ENCODE data around the gene PRDM16.

The PRDM16 gene

DNA sequence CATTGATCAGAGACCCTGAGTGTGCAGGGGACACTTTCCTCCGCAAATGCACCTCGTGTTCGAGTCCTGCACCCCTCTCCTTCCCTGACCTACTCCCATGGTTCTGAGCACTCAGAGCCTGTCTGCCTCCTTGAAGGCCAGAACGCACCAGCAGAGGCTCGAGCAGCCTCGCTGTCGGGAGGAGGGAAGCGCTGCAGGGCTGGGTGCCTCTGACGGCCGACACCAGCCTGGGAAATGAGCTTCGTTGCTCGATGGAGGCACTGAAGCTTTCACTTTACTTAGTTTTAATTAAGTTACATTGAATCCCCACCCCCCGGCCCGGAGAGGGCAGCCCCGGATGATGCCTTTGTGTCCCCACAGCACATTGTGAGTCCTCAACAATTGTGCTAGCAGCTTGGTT is 229.2 kb downstream of the PRDM16 start:
- no peak for DNase-seq (ENCODE audit: low read depth, low spot score)

GRCh38 chr1:3304246-3304645 is 235.2 kb downstream of the PRDM16 start:
- no peak for DNase-seq (ENCODE audit: low read depth, low spot score)

DNA sequence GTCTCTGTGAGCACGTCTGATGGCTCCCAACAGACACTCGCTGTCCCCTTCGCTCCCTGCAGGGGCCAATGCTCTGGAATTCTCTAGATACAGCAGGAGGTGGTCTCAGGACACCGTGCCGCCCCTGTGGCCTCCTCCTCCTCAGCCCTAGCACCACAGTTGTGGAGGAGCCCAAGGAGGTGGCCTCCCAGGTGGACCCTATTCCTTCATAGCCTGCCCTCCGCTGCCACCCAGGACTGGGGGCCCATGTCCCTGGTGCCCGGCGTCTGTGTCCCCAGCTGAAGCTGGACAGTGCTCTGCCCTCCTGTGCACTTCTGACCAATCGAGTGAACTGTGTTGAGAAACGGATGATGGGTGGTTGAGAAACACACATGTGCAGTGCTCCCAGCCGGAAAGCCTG is 235.7 kb downstream of the PRDM16 start:
- DNase-seq (ENCODE audit: low read depth, low spot score), result no peak

GRCh38 chr1:3305156-3305555 is 236.2 kb downstream of the PRDM16 start:
- DNase-seq (ENCODE audit: low read depth, low spot score), result no peak

DNA sequence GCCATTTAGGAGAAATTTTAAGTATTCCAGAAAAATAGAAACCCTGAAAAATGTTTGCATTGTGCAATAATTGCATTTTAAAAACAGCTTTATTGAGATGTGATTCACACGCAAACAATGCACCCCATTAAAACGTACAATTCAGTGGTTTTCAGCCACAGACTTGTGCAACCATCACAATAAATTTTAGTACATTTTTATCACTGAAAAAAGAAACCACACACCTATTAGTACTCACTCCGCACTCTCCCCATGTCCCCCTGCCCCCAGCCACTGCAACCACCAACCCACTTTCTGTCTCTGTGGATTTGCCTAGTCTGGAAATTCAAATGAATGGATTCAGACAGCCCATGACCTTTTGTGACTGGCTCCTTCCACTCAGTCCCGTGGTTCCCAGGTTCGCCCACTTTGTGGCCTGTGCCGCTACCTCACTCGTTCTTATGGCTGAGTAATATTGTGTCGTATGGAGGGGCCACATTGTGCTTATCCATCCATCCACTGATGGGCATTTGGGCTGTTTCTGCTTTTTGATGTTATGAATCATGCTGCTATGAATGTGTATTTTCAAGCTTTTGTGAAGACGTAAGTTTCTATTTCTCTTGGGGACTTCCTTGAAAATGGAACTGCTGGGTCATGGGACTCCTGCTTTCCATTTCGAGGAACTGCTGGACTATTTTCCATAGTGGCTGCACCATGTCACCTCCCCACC is 237.7 kb downstream of the PRDM16 start:
- no peak for DNase-seq (ENCODE audit: low read depth, low spot score)

DNA sequence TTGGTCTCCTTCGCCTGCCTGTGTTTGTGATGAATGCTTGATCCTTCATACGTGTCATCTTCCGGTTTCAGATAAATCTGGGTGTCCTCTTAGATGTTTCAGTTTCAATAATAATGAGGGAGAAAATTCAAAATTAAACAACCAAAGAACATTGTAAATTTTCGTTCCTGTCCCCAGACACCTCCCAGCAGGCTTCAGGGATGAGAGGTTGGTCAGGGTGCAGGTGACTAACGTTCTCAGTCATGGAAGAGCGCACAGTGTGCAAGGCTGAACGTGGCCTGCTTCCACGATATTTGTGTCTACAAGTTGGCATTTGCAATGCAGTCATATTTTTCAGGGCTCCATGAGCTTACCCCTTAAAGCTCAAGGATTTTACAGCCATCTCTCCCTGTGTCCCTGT is 238.4 kb downstream of the PRDM16 start:
- no peak for DNase-seq (ENCODE audit: low read depth, low spot score)

GRCh38 chr1:3308053-3308452 is 239.1 kb downstream of the PRDM16 start:
- DNase-seq (ENCODE audit: low read depth, low spot score), result no peak

- no peak for DNase-seq (ENCODE audit: low read depth, low spot score)
Observed at GRCh38 chr1:3310718-3311400, 241.9 kb downstream of the PRDM16 start.

DNA sequence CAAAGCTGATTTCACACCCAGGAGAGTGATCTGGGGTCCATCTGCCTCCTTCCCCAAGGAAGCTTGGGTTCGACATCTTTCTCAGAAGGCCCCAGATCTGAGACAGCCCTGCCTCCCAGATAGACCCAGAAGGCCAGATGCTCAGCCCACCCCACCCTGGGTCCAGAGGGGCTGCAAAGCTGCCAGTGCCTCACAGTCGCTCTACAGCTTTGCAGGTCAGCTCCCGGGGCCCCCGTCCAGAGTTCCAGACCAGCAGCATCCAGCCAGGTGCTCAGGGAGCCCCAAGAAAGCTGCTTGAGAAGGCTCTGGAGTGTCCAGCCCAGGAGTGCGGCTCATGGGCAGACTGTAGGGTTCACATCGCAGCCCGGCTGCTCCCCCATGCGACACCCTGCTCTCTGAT is 242.7 kb downstream of the PRDM16 start:
- DNase-seq (ENCODE audit: low read depth, low spot score), result no peak

GRCh38 chr1:3312310-3312897 is 243.4 kb downstream of the PRDM16 start:
- peak; percentile 28 for DNase-seq (ENCODE audit: low read depth, low spot score)

- DNase-seq (ENCODE audit: low read depth, low spot score), result peak; percentile 97
Observed at GRCh38 chr1:3312898-3313575, 244.0 kb downstream of the PRDM16 start.

DNA sequence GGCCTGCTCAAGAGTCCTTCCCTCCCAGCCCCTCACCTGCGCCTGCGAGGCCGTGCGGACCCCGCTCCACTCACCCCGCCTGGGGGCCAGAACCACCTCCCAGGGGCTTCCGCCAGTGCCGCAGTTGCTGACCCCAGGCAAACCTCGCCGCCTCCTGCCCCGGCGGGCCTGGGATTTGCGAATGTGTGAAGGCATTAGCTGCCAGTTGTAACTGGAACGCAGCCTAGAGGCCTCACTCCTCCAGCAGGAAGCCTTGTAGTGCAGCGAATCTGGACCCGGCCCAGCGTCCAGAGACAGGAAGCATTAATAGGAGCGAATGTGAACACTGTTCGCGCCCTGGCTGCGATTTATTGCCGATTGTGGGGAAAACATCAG is 244.6 kb downstream of the PRDM16 start:
- DNase-seq (ENCODE audit: low read depth, low spot score), result peak; percentile 75

- no peak for DNase-seq (ENCODE audit: low read depth, low spot score)
Observed at GRCh38 chr1:3314491-3315381, 245.7 kb downstream of the PRDM16 start.

- DNase-seq (ENCODE audit: low read depth, low spot score), result no peak
Observed at GRCh38 chr1:3315399-3316339, 246.7 kb downstream of the PRDM16 start.

GRCh38 chr1:3316340-3316943 is 247.4 kb downstream of the PRDM16 start:
- no peak for DNase-seq (ENCODE audit: low read depth, low spot score)

DNA sequence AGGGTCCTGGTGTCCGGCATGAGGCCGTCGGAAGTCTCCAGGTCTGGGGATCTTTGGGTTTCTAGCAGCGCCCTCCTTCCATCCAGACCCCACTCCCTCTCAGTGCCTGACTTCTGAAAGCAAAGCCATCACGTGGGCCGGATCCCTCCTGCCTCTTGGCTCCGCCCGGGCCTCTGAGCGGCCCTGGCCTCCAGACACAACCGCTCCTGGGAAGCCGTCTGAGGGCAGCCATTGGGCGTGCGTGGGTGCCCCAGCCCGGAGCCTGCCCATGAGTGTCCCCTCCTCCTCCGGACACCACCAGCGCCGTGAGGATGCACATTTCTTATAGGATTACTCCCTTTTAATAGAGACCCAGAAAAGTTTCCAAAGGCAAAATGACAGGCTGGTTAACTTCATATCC is 248.5 kb downstream of the PRDM16 start:
- DNase-seq (ENCODE audit: low read depth, low spot score), result no peak

DNA sequence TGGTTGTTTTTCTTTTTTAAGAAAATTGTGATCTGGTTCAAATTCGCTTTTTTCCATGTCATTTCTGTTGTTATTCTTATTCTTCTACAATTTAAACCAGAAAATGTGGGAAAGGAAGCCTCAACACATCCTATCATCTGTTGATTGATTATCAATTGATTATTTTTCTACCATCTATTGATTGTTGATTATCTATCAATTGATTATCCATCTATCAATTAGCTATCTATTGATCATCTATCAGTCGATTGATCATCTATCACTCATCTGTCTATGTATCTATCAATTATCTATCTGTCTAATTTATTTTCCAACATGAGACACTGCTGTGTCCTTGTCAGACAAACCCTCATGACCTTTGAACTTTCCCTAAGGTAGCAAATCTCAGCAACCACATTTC is 249.3 kb downstream of the PRDM16 start:
- no peak for DNase-seq (ENCODE audit: low read depth, low spot score)

DNA sequence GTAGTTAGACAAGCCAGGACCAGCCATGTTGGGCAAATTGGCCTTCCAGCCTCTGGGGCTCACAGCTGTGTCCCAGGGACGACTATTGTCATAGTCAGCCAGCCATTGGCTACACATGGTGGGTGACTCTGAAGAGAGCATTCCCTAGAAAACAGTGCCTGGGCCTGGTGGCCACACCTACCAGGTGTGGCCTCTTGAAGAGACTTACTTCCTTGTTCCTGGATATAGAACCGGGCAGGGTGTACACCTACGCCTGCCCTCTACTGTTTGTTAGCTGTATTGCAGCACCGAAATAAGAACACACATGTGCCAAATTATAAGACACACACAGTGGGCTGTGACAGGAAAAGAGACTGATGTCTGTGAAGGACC is 250.9 kb downstream of the PRDM16 start:
- DNase-seq (ENCODE audit: low read depth, low spot score), result peak; percentile 24

DNA sequence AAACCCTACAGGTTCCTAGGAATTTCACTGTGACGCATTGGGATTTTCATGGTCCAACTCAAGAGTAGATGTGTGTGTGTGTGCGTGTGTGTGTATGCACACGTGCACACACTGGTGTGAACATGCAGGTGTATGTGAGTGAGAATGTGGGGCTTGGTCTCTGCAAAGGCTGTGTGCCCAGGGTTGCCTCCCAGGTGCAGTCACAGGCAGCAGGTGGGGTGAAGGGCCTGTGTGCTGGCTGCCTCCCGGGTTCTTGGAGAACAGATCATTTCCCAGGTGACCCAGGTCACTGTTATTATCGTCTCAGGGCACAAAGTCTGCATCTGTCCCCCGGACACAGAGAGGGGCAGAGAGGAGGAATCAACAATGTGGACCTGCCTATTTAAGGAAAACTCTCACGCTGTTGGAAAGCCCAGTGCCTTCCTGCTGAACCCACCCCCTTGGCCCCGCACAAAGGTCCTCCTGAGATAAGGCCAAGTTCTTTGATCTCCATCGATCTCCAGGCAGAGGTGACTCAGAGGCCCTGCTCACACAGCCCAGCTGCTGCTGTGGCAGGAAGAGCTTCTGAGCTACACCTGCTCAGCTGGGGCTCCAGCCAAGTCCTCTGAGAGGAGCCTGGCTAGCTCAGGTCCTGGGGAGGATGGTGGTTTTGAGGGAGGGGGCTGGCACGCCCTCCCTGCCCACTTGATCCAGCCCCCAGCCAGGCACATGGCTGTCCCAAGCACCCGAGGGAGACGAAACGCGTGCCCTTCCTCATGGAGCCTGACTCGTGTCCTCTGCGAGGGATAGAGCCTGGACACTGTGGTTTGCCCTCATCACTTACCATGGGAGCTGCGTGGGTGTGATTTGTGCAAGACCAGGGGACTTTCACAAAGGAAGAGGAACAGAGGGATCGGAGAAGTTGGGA is 251.5 kb downstream of the PRDM16 start:
- DNase-seq (ENCODE audit: low read depth, low spot score), result no peak

All from smooth muscle cell of the brain vasculature (primary cell).